Stimulated activated CD4-positive, alpha-beta T cell treated with anti-CD3 and anti-CD28 coated beads, Interleukin-15, amount 100 ng/mL, for 24 hours (primary cell): ENCODE measurements around the gene ELMO3.

Experiments used
- DNase-seq: peaks from one replicate; pipeline ENCODE4 v3.0.0-alpha.2; 2020

The ELMO3 gene

DNA sequence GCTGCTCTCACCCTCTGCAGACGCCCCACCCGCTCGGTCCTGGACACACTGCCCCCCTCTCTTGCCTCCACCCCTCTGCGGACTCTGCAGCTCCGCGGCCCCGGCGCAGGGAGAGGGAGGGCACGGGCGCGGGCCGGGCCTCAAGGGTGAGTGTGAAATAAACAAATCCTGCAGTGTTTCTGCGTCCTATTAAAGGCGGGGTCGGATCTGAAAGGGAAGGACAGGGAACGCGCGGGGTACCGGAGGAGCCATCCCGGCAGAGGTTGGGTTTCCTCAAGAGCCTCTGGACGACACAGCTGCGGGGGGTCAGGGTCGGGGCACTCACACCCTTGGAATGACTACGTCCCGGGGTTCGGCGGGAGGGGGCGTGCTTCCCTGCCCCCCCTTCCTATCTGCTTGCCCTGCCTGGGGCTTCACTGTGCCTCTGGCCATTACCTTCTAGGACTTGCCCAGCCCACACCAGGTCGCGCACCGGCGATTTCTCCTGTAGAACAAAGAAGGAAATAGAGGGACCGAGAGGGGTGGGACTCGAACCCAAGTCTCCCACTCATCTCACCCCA is 34.9 kb upstream of the ELMO3 start:
- DNase-seq = no peak

DNA sequence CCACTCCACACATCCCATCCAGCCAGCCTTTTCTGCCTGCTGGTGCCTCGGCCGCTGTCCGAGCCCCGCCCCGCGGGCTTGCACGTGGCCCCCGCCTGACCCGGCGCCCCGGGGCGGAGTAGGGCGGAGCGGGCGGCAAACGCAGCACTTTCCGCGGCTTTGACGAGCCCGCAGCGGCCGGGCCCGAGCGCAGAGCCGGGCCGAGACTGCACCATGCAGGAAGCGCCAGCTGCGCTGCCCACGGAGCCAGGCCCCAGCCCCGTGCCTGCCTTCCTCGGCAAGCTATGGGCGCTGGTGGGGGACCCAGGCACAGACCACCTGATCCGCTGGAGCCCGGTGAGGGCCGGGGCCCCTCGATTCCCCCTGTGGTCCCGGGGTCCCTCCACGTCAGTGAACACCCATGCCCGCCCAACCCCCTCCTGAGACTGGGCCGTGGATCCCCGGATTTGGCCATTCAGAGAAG is 34.3 kb upstream of the ELMO3 start, which contains the start of gene HSF4:
Gene HSF4 (plus strand): TSS at position 147 of the 463 bp plus-strand sequence. CDS start 67 bp downstream, at position 214.
- DNase-seq = peak; percentile 33

DNA sequence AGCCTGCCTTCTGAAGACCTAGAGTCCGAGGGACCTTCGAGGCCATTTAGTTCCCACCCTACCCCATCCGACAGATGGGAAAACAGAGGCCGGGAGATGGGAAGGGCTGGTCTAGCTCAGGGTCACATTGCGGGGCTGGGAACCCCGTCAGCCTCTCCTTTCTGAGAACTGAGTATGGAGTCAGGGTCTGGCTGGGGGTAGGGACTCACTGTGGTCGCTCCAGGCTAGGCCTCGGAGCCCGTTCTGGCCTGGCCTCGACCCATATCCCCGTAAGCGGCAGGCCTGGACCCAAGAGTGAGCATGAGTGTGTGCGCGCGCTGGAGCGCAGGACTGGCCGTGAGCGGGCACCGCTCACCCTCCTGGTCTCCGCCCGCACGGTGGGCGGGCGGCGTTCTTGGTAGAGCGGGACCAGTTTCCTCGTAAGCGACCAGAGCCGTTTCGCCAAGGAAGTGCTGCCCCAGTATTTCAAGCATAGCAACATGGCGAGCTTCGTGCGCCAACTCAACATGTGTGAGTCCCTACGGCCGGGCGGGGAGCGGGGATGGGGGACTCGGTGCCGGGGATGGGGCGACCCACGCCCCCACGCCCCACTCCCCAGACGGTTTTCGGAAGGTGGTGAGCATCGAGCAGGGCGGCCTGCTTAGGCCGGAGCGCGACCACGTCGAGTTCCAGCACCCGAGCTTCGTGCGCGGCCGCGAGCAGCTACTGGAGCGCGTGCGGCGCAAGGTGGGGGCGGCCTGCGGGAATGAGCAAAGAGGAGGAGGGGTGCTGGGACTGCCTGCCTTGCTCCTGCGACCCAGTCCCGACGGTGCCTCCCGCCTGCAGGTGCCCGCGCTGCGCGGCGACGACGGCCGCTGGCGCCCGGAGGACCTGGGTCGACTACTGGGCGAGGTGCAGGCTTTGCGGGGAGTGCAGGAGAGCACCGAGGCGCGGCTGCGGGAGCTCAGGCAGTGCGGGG is 33.5 kb upstream of the ELMO3 start:
- DNase-seq = peak; percentile 31

DNA sequence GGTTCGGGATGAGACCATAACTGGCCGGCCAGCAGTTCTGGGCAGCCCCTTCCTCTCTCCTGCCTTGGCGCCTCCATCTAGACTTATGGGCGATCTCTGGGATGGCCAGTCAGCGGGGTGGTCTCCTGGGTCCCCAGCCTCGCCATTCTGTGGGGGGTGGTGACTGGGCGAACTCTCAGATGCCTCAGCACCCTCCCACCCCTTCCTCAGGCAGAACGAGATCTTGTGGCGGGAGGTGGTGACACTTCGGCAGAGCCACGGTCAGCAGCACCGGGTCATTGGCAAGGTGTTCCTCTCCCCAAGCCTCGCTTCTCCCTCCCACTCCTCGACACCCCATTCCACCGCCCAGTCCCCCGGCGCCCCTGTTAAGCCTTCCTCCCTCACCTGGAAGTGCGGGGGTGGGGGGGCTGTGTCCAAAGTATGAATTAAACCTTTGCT is 32.8 kb upstream of the ELMO3 start:
- DNase-seq = no peak

DNA sequence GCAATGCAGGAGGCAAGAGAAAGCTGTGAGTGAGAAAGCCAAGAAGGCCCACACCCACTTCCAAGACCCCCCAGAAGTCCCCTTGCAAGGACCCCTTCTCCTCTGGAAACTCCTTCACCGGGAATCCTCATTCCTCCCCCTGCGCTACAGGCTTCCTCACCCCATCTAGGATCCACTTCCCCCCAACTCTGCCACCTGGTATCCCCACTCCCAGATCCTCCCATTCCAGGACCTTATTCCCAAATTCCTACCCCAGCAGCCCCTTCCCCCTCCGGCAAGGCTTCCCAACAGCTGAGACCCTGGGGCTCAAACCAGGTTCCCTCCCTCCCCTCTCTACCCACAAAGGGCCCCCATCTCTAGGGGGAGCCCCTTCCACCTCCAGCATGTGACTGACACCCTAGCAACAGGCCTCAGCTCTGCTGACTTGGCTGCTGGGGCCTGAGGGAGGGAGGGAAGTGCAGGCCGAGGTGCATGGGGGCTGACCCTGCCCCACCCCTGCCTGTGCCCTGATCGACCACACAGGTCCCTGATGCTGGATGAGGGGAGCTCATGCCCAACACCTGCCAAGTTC is 32.2 kb upstream of the ELMO3 start:
- no peak for DNase-seq

DNA sequence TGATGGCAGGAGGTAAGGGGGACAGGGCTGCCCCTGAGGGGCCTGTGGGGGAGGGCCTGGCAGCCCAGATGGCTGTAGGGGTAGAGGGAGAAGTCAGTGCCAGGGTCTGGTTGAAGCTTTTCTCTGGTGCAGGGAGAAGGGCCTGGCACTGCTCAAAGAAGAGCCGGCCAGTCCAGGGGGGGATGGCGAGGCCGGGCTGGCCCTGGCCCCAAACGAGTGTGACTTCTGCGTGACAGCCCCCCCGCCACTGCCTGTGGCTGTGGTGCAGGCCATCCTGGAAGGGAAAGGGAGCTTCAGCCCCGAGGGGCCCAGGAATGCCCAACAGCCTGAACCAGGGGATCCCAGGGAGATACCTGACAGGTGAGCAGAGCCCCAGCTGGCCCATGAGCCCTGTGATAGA is 31.3 kb upstream of the ELMO3 start:
- no peak for DNase-seq

DNA sequence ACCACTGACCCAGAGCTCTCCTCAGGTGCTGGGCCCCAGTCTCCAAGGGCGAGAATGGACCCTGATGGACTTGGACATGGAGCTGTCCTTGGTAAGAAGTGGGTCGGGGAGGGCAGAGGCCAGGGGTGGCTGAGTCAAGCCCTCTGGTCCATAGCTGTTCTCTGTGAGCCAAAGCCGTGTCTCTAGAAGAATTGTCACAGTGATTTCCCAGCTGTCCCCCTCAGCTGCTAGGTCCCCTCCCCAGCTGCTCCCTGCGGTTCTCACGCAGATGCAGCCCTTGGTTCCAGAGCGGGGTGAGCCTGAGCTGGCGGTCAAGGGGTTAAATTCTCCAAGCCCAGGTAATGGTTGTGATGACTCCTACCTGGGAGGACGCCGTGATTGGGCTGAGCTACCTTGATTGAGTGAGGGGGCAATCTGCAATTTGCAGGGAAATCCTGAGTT is 29.9 kb upstream of the ELMO3 start:
- no peak for DNase-seq

DNA sequence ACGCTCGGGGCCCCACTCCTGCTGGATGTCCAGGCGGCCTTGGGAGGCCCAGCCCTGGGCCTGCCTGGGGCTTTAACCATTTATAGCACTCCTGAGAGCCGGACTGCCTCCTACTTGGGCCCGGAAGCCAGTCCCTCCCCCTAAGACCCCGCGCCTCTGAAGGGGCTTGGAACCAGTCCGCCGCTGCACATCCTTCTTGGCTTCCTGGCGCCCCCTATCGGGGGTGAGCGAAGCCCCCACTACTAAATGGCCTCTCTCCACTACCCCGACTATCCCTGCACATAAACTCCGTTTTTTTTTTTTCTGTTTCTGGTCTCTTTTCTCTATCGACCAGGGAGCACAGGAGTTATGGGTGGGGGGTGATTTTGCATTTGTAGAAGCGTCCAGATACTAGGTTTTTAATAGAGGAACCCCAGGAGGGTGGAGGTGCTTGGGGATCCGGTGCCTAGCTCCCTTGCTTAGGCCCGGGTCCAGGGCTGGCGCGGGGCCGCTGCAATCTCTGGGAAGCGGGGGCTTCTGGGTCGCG is 29.2 kb upstream of the ELMO3 start:
- DNase-seq = peak; percentile 59

DNA sequence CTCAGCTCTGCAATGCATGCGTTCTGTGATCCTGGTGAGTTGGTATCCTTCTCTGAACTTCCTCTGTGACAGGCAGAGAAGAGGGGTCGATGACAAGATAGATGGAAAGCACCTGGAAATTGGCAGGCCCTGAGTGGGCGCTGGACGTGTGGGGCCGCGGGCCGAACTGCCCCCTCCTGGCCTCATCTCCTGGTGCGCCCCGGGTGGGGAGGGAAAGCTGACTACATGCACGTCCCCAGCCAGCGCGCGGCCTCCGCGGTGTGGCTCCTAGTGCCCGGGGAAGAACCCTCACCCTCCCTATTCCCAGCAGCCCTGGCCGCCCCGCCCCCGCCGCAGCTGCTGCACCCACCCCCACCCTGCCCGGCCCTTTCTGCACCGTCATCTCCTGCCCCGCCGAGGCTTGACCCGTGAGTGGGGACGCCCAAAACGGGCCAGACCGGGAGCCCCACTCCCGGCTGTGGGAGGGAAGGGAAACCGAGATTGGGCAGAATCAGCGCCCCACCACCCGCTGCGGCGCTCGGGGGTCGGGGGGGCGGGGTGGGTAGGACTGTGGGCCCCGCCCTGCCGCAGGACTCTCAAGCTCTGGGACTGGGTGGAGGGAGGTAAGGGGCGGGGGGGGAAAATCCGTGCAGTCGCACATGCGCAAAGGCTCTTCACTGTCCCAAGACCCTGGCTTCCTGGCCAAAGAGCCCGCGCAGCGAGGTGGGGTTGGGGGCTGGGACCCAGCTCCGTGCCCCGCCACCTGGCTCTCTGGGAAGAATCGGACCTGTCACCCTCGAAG is 28.6 kb upstream of the ELMO3 start, which contains the start of gene NOL3:
Gene NOL3 (plus strand): TSS at position 371 of the 781 bp plus-strand sequence.
- peak; percentile 75 for DNase-seq

DNA sequence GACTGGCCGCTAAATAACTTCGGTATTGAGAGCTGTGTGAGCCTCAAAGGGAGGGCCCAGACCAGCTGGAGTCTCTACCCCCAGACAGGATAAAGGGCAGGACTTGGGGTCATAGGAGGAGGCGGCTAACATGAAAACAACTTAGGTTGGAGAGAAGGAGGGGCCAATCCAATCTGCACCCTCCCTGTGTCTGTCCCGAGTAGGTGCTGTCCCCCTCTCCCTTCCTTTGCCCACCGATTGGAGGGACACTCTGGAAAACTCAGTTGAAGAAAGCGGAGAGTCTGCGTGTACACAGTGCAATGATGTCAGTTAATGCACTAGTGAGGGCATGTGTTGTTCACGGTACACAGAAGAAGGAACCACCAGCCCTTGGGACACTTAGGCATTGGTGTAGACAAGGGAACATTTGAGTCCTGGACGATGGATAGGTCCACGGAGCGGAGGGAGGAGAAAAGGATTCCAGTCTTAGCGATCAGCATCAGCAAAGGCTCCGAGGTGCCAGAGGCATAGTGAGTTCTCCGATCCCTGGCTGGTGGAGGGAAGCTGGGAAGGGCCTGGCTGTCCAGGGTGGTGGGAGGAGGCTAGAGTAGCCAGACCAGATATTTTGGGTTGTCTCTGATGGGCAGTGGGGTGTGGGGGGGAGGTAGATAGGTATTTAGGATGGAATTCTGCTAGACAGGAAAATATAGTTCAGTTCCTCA is 27.8 kb upstream of the ELMO3 start:
- no peak for DNase-seq

DNA sequence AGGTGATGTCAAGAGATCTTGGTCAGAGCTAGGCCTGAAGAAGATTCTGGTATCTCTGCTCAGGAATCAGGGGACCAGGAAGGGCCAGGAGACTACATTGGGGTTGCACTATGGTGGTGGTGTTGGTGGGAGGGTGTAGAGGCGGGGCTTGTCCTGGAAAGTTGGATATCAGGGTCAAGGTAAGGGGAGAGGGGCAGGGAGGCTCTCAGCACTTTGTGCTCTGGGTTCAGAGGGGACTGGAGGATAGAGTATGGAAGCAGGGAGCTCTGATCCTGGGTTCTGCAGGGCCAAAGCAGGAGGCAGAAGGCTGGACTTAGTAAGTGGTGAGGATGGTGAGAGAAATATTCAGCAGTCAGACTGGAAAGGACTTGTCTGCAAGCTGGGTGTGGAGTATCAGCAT is 25.6 kb upstream of the ELMO3 start:
- no peak for DNase-seq

DNA sequence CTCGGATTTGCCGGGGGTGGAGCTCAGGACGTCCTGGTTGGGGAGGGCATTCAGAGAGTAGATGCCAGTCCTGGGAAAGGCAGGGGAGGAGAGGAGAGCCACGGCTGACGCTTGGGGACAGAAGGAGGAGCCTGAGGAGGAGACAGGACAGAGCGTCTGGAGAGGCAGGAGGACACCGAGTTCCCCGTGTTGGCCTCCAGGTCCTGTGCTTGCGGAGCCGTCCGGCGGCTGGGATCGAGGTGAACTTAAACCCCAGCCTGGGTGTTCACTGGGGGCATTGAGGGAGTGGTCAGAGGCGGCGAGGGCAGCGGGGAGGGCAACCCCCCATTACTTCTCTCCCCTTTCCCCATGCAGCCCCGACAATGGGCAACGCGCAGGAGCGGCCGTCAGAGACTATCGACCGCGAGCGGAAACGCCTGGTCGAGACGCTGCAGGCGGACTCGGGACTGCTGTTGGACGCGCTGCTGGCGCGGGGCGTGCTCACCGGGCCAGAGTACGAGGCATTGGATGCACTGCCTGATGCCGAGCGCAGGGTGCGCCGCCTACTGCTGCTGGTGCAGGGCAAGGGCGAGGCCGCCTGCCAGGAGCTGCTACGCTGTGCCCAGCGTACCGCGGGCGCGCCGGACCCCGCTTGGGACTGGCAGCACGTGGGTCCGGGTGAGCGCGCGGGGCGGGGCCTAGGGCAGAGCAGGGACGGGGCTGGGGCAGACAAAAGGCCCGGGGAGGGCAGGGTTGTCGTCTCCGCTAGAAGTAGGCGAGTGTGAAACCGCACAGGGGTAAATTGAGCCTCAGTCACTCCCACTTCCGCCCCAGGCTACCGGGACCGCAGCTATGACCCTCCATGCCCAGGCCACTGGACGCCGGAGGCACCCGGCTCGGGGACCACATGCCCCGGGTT is 24.9 kb upstream of the ELMO3 start:
- DNase-seq = peak; percentile 77

DNA sequence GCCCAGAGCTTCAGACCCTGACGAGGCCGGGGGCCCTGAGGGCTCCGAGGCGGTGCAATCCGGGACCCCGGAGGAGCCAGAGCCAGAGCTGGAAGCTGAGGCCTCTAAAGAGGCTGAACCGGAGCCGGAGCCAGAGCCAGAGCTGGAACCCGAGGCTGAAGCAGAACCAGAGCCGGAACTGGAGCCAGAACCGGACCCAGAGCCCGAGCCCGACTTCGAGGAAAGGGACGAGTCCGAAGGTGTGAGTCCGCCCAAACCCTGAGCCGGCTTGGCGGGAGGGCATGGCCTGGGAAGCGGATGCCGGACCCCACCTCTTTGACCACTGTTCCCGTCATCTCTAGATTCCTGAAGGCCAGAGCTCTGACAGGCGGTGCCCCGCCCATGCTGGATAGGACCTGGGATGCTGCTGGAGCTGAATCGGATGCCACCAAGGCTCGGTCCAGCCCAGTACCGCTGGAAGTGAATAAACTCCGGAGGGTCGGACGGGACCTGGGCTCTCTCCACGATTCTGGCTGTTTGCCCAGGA is 24.2 kb upstream of the ELMO3 start:
- DNase-seq = no peak

DNA sequence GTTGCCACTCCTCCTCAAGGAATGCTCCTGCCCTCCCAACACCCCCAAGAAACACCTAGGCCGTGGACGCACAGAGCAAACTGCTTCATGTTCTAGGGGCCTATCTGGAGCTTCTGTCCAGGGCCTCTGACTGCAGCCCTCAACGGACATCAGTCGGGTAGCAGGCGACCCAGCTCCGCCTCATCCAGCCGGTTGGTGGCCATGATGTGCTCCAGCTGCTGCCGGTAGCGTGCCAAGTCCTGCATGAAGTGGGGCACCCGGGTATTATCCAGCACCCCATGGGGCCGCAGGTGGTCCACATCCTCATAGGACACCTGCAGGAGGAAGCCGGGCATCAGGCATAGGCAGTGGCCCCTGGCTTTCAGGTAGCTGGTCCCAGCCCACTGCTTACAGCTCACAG is 22.3 kb upstream of the ELMO3 start:
- DNase-seq = no peak

DNA sequence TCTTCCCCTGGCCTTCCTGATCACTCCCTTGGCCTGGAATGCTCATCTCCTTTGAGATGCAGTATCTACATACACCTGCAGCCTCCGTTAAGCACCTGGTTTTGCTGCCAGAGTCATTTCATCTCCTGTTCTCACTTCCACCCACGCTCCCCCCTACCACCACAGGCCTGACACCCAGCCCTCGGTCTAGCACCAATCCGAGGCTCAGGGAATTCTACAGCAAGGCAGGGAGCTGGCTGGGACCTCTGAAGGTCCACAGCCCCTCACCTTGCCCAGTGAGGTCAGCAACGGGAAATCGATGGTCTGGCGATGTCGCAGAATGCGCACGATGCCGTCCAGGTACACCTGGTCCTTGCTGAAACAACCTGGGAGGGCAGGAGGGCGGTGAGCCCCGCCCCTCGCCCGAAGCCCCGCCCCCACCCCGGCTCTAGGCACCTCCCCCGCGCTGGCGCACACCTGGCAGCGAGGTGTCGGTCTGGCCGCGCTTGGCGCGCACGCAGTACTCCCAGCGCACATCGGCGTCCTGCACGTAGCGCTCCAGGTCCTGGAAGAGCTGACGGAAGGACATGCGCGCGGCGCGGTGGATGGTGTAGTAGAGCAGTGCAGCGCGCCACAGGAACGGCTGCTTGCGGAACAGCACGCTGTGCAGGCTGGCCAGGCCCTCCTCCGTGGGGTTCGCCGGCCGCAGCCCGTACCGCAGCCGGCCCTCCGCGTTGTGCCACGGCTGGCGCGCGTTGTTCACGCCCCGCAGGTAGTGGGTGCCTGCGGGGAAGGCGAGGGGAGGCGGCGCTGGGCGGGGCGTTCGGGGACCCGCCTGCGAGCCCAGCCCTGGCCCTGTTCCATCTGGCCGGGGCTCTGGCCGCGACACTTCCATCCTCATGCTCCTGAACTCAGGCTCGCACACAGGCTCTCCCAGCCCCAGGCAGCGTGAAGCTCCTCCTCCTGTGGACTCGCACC is 20.9 kb upstream of the ELMO3 start:
- DNase-seq = peak; percentile 68

DNA sequence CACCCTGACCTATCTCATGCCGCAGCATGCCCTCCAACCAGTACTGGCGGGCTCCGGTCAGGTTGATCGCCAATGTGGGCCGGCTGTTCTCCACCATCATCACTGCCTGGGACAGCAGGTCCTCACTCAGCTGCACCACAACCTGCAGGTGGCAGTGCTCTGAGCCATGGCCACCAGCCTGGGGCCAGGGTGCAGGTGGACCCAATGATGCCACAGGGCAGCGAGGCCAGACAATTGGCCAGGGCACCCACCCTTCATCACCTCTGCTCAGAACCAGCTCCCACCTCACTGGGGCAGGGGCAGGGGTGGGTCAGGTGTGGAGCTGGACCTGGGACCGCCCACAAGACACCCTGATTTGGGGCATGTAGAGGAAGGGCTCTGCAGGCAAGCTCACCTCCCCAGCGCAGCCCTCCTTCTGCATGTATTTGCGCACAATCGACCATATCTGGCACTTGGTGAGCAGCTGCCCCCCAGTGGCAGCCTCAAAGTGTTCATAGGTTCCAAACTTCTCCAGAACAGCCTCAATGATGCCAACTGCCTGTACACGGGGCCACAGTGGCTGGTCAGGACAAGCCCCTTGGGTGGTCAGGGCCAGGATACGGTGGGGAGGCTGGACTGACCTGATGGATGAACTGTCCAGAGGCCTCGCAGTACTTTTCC is 19.4 kb upstream of the ELMO3 start:
- DNase-seq = no peak

DNA sequence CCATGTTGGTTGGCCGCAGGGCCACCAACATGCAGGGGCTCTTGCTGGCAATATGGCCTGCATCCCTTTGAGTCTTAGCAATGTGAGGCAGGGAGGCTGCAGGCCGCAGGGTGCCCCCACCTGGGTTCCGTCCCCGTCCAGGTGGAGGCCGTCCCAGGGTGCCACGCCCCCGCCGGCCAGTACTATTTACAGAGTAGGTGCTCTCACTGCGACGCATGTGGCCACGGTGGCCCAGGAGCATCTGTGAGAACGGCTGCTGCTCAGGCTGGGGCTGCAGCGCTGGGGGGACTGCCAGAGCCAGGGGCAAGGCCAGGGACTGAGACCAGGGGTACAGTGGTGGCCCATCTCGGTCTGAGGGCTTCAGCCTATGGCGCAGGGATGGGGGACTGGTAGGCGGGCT is 18.8 kb upstream of the ELMO3 start:
- DNase-seq = no peak

DNA sequence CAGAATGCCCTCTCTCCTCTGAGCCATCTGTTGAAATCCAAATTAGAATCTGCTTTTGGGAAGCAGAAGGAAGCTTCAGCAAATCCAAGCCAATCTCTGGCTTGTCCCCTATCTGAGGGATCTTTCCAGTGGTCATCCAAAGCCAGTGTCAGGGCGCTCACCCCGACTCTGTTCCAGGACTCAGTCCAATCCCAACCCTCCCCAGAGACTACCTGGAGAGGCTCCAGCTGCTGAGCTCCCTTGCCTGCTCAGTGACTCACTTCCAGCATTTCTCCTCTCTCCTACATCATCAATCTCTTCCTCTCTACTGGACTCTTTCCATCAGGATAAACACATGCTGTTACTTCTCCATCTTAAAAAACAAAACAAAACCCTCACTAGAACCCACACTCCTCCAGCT is 17.6 kb upstream of the ELMO3 start:
- DNase-seq = no peak

DNA sequence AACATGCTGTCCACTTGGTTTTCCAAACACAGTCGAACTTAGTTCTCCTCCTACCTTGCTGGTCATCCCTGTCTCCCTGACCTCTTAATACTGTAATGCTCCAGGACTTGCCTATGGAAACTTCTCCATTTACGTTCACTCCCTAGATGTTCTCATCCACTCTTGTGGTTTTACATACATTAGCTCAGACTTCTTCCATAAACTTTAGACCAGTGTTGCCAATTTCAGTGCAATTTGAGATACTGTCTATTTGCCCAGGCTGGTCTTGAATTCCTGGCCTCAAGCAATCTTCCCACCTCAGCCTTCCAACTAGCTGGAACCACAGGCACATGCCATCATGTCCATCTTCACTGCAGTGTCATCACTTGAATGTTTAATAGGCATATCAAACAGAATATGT is 16.6 kb upstream of the ELMO3 start:
- DNase-seq = no peak
